HuH-7 (cell line): Measurements from ENCODE around the gene DBR1.

Experiments
- DNase-seq: peaks from one replicate; pipeline ENCODE4 v3.0.0; 2011; ENCODE audit warnings: low spot score

DBR1 gene

GRCh38 chr3:138119423-138119766, 55.3 kb downstream of the DBR1 start:
- DNase-seq: no peak

DNA sequence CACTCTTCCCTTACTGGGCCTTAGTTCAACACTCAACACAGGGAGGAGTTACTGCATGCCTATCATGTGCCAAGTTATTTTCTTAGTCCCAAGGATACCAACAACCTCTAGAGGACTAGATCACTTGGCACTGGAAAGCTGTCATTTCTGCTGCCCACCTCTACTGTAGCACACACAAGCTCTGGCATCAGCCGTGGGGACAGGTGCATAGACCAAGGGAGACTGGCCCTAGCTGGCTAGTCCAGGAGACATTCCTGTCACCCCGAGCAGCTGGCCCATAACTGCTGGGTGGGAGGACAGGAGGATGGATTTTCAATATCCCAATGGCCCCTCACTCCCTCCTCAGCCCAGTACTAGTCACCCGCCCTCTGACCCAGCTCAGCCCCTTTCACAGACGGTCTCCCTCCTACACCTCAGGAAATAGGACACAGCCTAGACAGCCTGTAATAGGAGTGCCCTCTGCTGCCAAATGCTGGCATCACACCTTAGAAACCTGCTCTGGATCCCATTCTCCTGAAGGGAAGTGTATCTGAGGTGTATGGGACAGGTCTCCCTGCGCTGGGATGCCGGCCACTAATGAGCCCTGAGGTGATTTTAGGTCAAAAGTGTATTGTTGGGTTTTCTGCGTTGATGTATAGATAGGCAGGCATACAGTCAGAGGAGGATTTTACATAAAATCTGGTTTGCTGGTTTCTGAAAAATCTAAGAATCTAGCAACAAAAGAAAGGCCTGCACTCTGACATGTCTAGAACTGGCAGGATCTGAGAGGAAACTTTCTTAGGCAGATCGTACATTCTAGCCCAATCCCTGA, 55.9 kb downstream of the DBR1 start:
- peak; percentile 77 for DNase-seq

DNA sequence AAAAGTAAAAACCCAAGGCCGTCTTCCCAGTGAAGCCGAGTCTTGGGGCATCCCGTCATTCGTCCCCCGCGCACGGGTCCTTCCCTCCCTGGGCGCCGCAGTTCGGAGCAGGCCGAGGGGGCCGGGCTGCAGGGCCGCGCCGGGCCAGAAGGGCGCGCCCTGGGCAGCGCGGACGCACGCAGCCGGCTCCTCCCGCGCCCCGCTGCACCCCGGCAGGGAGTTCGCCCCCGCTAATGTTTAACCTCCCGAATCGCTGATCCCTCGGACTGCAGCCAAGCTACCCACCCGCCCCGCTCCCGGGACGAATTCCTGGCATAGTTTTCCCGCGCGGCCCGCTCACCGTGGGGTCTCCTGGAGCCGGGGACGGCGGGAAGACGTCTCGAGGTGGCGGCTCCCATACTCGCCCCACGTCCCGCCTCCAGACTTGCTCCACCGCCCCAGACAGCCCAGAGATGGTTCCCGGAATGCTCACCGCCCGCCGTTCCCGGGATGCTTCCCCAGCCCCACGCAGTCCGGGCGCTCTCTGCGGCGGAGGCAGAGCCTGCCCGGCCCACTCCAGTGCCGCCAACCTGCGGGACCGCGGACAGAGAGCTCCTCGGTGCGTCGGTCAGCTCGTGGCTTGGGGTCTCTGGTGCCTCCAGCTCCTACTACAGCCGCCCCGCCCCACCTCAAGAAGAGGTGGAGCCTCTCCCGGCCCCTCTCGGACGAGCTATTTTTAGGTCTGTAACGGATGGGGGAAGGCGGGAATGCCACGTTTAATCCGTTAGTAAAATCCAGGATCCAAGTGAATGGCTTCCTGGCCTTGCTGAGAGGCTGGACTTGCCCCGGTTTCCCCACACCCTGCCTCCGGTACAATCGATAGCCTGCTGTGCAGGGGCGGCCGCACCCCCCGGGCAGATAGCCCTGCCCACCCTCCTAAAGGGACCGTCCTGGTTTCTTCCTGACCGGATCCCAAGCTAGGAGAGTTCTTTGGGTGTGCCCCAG, 59.4 kb downstream of the DBR1 start, which contains the start of gene DZIP1L:
Gene DZIP1L (minus strand): TSS at position 621 of the 984 bp plus-strand sequence. CDS start 11,637 bp downstream, outside the sequence.
- peak; percentile 59 for DNase-seq

GRCh38 chr3:138114431-138114918, 60.2 kb downstream of the DBR1 start:
- DNase-seq: peak; percentile 27

GRCh38 chr3:138113326-138113725, 61.4 kb downstream of the DBR1 start:
- no peak for DNase-seq

DNA sequence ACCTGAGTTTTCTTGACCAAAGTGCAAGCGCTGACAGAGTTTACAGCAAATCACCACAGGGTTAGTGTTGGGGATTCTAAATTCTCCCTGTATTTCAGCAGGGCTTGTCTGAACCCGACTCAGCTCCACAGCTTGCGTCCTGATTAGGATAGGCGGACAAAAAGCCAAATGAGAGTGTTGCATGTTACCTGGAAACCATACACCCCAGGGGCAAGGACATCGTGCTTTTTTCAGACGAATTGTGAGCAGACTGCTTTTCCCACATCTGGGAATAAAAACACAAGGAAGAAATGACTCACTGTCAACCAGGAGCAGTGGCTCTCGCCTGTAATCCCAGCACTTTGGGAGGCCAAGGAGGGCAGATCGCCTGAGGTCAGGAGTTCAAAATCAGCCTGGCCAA, 62.4 kb downstream of the DBR1 start:
- DNase-seq: no peak
